Thoracic aorta (tissue), 2 donors: Measurements from ENCODE around the gene REC8. TPM values are rescaled to one million over a fixed set of nuclear protein-coding genes. Genes with fewer than 3 reads are reported as not detected.

ENCODE experiments used
- ATAC-seq: fragments of 150-250 bp; one replicate; pipeline ENCODE4 v1.8.0; 2017; ENCODE audit warnings: low read depth; ENCODE audit not compliant: insufficient number of reproducible peaks, low FRiP score
- DNase-seq: peaks from one replicate; pipeline ENCODE4 v3.0.0-alpha.2; 2020; ENCODE audit warnings: low spot score
- H3K27ac ChIP-seq, 2 donors: fragments of 200-600 bp; sonication (generic); 1 replicate in 1 of 2; 2 replicates in 1 of 2; pipeline ENCODE4 v1.5.1; 2016; ENCODE audit warnings: mild to moderate bottlenecking in 2 of 2, moderate library complexity in 2 of 2
- H3K27me3 ChIP-seq: fragments of 200-600 bp; sonication (generic); replicated peaks from 2 replicates; pipeline ENCODE4 v1.6.0; 2016; ENCODE audit warnings: mild to moderate bottlenecking; ENCODE audit not compliant: insufficient read depth
- H3K36me3 ChIP-seq: fragments of 200-600 bp; sonication (generic); one replicate; pipeline ENCODE4 v1.5.1; 2016
- H3K4me1 ChIP-seq, 2 donors: fragments of 200-600 bp; sonication (generic); 1 replicate in 1 of 2; 2 replicates in 1 of 2; pipeline versions ENCODE4 v1.5.1 to v1.6.0; 2016; ENCODE audit warnings: low read depth in 2 of 2, mild to moderate bottlenecking in 1 of 2; ENCODE audit not compliant: control insufficient read depth in 1 of 2
- H3K4me3 ChIP-seq: fragments of 200-600 bp; sonication (generic); 2 replicates; pipeline ENCODE4 v1.5.1; 2016; ENCODE audit warnings: mild to moderate bottlenecking
- H3K9me3 ChIP-seq: fragments of 200-600 bp; sonication (generic); 2 replicates; pipeline ENCODE4 v1.5.1; 2016
- CTCF ChIP-seq: fragments of 200-600 bp; sonication (generic); IDR thresholded peaks from one replicate; pipeline ENCODE4 v1.5.1; 2019; ENCODE audit warnings: antibody characterized with exemption
- total RNA-seq, 2 donors: library from RNA; depleted of rRNA; stranded (reverse); fragments of >200 nt; gene quantifications; one replicate each; pipeline versions ENCODE4 v1.1.0 to v1.2.3, GENCODE V29; 2016

The REC8 gene
- total RNA-seq, 2 donors from 2014 or later = 13.1 to 23.6 TPM

GRCh38 chr14:24204163-24205146 lies 32.6 kb downstream of the REC8 start:
- TF ChIP-seq CTCF = no peak
- DNase-seq (no peak), ATAC-seq (no peak)
- Histone ChIP-seq H3K36me3 (peaks cover 44% of the 10 kb centered on the region), H3K27me3 (no peaks in the 10 kb centered on the region), H3K4me1 (no peaks in the 10 kb centered on the region), H3K4me3 (no peak overlapping the region), H3K9me3 (no peaks in the 10 kb centered on the region), H3K27ac (no peak overlapping the region)

GRCh38 chr14:24206260-24207103 lies 34.6 kb downstream of the REC8 start:
- Histone ChIP-seq H3K4me3 (no peak overlapping the region), H3K27me3 (no peaks in the 10 kb centered on the region), H3K36me3 (peaks cover 44% of the 10 kb centered on the region), H3K27ac (no peak overlapping the region), H3K4me1 (peaks cover 0 to under 1% of the 10 kb centered on the region in 2 donors), H3K9me3 (no peaks in the 10 kb centered on the region)
- DNase-seq (no peak), ATAC-seq (no peak)
- TF ChIP-seq CTCF = no peak

- DNase-seq (no peak), ATAC-seq (no peak)
- no peaks in the 10 kb centered on the region for H3K9me3 ChIP-seq
- H3K27me3 ChIP-seq = no peaks in the 10 kb centered on the region
- H3K36me3 ChIP-seq = peaks cover 39% of the 10 kb centered on the region
- no peak overlapping the region for H3K4me3 ChIP-seq
- no peak overlapping the region for H3K27ac ChIP-seq
- peaks cover 2 to 7% of the 10 kb centered on the region in 2 donors for H3K4me1 ChIP-seq
- TF ChIP-seq CTCF = no peak
Observed at GRCh38 chr14:24207104-24207551, 35.2 kb downstream of the REC8 start.

- Histone ChIP-seq H3K4me1 (peaks cover 5 to 11% of the 10 kb centered on the region in 2 donors), H3K36me3 (peaks cover 36% of the 10 kb centered on the region), H3K4me3 (no peak overlapping the region), H3K9me3 (no peaks in the 10 kb centered on the region), H3K27ac (no peak overlapping the region), H3K27me3 (no peaks in the 10 kb centered on the region)
- ATAC-seq = no peak
- TF ChIP-seq CTCF = no peak
- no peak for DNase-seq
Observed at GRCh38 chr14:24207625-24208024, 35.7 kb downstream of the REC8 start.

GRCh38 chr14:24211311-24211710 lies 39.4 kb downstream of the REC8 start:
- no peak for TF ChIP-seq CTCF
- peaks cover 30% of the 10 kb centered on the region for H3K36me3 ChIP-seq
- DNase-seq = no peak
- no peak overlapping the region for H3K4me3 ChIP-seq
- no peak overlapping the region for H3K27ac ChIP-seq
- H3K9me3 ChIP-seq = no peaks in the 10 kb centered on the region
- no peak for ATAC-seq
- no peaks in the 10 kb centered on the region for H3K27me3 ChIP-seq
- H3K4me1 ChIP-seq = peaks cover 19 to 35% of the 10 kb centered on the region in 2 donors
